Stimulated activated naive CD8-positive, alpha-beta T cell treated with anti-CD3 and anti-CD28 coated beads, Interleukin-15, Interleukin-2, amounts not matched to agents 100 U/mL and 50 U/mL, for 24 hours (primary cell): Measurements from ENCODE around the gene ATE1.

Experiments
- ATAC-seq: fragments of 150-1000 bp; cut with Tn5 transposase; one replicate; pipeline ENCODE4 v1.10.0; 2021
- DNase-seq: peaks from one replicate; pipeline ENCODE4 v3.0.0; 2021

Gene ATE1

GRCh38 chr10:121694966-121695643 is 232.7 kb downstream of the ATE1 start:
- DNase-seq (no peak), ATAC-seq (no peak)

GRCh38 chr10:121694327-121694965 is 233.4 kb downstream of the ATE1 start:
- ATAC-seq (no peak), DNase-seq (no peak)

GRCh38 chr10:121692626-121693025 is 235.2 kb downstream of the ATE1 start:
- ATAC-seq = no peak

GRCh38 chr10:121690970-121691369 is 236.9 kb downstream of the ATE1 start:
- DNase-seq = no peak

More at GRCh38 chr10:121692626-121693025, 235.2 kb downstream of the ATE1 start:
- no peak for DNase-seq

More at GRCh38 chr10:121690970-121691369, 236.9 kb downstream of the ATE1 start:
- ATAC-seq = no peak
